GM11168 (cell line): ENCODE data around the gene SYNRG.

Experiments used
- in situ Hi-C: fragments of 300-500 bp; cut with MboI; formaldehyde crosslinking; loops from one replicate; pipeline ENCODE4 v1.12.0; 2022; ENCODE audit warnings: low sequenced_read_pairs; ENCODE audit not compliant: unreplicated experiment

Gene SYNRG

DNA sequence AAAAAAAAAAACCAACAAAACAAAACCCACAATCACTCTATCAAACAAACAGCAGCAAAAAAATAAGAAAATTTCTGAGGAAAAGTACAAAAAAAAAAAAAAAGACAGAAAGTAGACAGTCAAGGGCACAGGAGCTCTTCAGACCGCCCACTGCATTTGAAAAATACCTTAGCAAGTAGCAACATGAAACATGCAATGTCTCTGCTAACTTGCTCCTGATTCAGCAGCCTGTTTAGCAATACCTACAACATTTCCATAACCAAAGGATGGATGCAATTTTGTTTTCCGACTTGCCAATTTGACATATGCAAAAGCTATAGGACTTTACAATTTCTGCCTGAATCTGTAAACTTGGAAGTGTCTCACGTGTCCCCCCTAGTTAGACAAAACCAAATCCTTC, 57.4 kb downstream of the SYNRG start:
- in situ Hi-C loops, result no loop called here

DNA sequence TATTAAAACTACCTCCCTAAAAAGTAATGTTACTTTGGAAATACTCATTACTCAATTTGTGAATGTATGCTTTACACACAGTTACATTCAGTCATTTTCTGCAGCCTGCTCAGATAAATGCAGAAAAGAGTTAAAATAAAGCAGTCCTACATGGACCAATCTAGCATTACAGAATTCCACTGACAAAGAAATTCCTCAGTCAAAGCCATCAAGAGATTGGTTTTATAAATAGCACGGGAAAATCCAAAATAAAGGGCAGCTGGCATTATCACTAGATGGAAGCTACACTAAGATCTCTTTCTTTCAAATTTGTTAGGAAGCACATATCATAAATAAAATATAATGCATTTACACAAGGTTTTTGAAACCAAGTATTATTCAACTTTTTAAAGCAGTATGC, 61.2 kb downstream of the SYNRG start:
- in situ Hi-C loops, result no loop called here

DNA sequence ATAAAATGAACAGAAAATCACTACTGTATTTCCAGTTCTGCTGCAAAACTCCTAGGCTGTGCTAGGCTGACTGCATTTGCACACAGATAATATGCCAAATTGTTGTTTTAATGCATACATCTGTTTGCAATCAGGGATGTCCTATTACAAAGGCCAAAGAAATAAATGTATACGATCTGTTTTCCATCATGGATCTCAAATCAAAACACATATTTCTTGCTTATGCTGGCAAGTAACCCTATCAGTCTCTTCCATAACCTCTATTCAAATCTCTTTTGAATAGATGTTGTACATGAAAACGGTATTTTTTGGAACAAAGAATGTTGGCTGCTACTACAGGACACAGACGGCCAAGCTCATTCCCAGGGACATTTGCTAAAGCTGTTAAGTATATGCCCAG, 62.9 kb downstream of the SYNRG start:
- in situ Hi-C loops, result no loop called here

DNA sequence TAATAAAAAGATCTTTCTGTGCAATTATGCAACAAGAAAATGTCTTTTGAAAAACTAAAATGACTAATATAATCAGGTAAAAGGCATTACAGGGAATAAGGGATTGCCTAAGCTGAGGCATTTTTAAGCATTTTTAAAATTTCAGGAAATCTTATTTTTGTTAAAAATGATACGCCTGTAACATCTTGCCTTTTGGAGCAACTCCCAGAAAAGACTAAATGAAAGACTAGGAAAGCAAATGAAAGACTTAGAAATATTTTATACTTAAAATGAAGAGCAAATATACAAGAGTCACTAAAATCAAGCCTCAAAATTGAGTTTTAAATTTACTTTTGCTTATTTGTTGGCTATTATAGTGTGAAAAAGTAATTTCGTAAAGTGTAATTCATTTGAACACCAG, 63.7 kb downstream of the SYNRG start:
- in situ Hi-C loops, result no loop called here

DNA sequence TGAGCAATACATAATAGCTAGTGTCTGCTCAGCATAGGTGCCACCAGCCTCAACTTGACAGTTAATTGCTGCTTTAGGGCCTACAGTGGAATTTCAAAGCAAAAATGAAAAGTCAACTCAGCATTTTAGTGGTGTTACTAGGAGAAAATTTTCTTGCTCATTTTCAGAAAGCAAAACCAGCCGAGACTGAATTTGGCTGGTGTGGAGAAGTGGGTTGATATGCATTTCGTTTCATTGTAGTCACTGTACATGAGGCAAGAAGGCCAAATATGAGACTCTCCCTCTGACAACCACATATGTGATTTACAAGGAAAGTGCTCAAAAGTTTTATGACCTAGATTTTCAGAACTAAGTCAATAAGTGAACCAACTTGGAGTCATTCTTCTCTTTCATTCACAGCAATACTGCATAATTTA, 65.6 kb downstream of the SYNRG start:
- in situ Hi-C loops, result no loop called here

DNA sequence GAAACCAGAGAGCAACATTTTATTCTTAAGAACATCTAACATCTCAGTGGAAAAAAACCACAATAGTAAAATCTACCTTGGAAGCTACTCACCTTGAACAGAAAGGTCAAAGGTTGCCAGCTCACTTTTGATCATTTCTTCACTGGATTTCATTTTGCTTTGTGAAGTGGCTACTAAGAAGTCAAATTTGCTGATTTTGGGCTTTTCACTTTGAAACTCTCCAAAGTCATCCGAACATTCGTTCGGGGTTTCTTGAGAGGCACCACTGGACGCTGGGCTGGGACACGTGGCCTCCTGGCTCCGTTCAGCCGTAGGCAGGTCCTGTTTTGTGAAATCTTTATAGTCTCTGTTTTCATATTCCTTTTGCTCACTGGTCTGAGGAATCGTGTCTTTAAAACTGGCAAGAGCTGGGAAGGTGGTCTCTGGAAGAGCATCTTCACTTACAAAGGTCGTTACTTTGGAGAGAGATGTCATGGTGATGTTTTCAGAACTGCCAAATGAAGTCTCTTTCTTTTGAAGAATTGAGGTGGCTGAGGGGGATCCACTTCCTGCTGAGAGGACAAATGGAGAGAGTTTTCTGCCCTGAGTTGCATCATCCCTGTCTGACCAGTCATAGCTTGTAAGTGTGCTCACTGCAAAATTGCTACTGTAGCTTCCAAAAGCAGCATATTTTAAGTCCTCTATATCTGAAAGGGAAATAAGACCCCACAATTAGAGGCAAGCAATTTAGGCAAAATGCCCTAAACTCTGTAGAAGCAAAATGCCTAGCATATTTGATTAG, 67.1 kb downstream of the SYNRG start:
- in situ Hi-C loops, result no loop called here

DNA sequence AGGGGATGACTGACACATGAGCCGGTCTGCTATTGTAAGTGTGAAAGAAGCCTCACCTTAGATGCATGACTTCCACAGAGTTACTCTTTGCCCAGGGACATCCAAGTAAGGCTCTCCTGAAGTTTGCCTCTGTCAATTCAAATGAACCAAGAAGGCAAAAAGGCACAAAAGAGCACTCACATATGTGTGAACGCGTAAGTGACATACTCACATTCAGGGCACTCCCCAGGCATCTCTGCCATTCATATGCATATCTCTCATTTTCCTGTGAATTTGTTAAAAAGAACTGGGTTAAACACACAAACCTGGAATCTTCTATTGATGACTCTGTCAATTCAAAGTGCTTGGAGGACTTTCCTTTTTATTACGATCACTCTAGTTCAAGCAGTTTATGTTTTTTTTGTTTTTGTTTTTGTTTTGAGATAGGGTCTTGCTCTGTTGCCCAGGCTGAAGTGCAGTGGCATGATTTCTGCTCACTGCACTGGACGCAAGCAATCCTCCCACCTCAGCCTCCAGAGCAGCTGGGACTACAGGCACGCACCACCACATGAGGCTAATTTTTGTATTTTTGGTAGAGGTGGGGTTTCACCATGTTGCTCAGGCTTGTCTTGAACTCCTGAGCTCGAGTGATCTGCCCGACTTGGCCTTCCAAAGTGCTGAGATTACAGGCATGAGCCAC, 70.1 kb downstream of the SYNRG start:
- in situ Hi-C loops, result no loop called here

DNA sequence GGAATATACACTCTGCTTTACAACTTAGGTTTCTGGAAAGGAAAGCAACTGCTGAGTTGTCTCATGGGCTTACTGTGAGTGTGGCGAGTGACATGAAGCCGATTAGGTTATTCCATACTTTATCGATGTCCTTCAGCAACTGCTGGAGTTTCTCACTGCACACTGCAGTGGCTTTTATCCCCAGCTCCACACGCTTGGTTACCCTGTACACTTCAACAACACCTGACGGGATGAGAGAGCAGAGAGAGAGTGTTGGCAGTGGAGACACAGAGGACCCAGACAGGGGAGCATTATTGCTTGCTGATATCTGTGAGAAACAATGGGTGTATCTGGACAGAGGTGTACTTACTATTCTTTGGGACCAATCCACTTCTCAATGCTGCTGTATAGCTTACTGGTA, 73.3 kb downstream of the SYNRG start:
- in situ Hi-C loops, result no loop called here

DNA sequence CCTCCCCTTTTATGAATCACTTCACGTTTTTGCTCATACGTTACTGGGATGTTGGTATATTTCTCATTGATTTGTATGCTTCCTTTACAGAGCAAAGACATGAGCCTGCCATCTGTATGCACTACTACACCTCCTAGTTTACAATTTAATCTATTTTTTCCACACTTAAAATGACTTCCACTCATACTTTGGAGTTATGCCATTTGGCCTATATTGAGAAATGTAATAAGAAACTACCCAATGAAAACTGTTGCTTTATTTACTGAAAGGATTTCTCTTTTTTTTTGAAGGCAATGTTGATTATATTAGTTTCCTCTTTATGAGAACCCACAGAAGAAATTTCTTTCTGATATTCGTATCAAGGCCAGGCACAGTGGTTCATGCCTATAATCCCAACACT, 76.5 kb downstream of the SYNRG start:
- in situ Hi-C loops, result no loop called here

DNA sequence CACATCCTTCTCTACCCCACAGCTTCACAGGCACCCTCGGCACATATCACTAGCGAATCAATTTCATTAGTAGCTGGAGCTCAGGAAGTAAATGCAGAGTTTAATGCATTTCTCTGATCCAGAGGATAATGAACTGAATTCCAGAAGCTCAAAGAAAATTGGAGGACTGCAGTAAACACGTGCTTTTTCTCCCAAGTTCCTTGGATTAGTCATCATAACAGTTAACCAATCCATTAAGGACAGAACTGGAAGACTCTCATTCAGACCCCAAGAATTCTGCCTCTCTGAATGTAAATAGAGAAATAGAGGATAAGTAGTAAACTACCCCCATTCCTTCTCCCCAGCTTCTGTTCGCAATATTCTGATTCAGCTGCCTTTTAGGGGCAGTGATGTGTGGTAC, 78.8 kb downstream of the SYNRG start:
- in situ Hi-C loops, result no loop called here

DNA sequence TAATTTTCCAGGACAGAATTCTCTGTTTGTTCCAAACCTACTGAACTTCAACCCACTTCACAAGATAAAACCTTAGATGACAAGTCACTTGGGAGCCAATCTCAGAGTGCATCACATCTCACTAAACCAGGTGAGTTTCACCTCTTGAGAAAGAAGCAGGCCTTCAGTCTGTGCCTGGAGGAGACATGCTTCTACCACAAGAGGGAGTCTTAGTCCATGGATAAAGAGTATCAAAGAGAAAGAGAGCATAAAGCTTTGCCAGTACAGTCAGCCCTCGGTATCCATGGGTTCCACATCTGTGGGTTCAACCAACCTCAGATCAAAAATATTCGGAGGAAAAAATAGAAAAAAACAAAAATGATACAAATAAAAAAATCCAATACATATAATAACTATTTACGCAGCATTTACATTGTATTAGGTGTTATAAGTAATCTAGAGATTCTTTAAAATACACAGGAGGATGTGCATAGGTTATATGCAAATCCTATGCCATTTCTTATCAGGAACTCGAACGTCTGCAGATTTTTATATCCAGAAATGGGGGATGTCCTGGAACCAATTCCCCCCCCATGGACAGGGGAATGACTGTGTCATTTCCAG, 81.9 kb downstream of the SYNRG start:
- in situ Hi-C loops, result no loop called here

DNA sequence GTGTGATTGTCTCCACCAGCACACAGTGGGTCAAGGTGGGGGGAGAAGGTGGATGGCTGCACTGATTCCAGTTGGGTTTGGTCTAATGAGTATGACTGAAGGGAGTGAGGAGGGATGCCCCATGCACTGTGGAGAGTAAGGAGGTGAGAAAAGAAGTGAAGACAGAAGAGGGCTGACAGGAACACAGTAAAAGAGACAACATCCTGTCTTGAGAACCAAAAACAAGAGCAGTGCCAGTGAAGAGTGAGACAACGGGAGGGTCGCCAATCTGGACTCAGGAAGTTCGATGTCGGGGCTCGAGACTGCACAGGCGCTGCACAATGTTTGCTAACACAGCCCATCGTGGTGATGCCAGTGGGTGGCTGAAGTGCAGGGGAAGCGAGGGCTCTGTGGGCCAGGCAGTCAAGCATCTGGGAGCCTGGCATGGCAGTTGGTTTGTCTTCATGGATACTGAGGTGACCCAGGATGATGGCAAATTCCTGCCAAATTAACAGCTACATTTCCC, 85.5 kb downstream of the SYNRG start:
- in situ Hi-C loops, result no loop called here

DNA sequence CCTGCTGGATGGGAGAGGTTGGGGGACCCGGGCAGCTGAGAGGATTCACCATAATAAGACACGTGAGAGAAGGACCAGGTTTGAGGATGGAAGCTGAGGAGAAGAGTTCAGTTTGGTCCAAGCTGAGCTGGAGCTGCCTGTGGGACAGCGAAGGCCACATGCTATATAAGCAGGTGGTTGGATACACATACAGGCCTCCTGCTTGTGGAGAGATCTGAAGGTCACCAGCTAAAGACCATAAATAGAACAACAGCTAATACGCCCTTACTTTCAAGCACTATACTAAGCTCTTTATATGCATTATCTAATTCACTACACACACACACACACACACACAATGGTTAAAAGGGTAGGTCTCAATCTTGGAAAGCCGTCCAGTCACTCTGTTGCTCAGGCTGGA, 87.4 kb downstream of the SYNRG start:
- in situ Hi-C loops, result no loop called here

DNA sequence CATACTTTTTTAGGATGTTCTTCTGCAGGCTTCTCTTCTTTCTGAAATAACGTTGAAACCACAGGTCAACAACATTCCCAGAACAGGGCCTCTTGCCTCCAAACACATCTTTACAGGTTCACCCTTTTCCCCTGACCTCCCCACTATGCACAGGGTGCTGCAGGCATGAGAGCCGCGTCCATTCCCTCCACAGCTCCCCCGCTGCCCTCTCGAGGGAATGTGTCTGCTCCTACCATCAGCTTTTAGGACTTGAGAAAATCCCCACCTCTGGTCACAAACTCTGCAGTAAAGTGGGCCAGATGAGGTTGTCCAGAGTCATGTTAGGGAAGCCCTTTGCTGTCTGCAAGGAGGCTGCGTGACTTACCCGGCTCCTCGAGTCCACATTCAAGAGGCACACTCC, 89.0 kb downstream of the SYNRG start:
- in situ Hi-C loops, result no loop called here

DNA sequence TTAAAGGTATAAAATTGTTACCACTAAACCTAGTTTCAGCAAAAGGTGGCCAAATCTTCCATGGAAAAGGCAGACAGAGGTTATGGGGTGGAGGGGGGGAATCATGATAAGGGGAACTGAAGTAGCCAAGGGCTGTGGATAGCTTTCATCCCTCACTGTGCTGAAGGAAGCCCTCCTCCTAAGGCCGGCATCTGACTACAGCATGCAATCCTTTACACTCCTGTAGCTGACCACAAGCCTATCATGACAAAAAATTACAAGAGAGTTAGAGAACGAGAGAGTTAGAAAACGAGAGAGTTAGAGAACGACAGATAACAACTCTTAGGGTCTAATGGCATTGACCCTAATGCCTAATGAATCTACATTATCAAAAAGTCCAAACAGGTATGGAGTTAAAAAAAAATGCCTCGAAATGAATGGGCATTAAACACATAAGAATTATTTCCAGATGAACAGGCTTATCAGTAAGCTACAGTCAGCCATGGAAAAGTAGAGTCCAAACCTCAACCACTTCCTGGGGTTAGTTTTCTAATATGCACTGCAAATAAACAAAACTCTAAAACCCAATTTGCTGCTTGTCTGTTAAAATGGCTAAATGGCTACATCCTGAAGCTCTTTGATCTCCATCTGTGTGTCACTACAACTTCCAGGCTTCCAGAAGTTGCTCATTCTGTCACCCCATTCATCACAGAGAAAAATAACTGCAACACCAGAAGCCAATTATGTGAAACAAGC, 89.8 kb downstream of the SYNRG start:
- in situ Hi-C loops, result no loop called here

DNA sequence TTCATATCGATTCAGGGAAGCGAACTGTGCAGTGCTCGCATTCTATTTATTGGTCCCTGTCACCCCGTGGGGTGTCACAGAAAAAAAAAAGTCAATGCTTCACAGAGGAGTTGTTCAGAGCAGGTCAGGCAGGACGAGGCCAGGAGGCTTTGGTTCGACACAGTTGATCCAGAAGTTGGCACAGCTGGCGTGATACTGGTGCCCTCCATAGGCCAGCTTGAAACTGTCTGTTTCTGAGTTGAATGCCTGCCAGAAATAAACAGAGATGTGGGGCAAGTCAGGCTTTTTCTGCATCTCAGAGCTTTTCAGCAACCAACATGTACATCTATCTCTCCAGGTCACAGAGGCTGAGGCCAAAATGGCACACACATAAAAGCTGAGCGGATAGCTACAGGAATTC, 90.4 kb downstream of the SYNRG start:
- in situ Hi-C loops, result no loop called here

DNA sequence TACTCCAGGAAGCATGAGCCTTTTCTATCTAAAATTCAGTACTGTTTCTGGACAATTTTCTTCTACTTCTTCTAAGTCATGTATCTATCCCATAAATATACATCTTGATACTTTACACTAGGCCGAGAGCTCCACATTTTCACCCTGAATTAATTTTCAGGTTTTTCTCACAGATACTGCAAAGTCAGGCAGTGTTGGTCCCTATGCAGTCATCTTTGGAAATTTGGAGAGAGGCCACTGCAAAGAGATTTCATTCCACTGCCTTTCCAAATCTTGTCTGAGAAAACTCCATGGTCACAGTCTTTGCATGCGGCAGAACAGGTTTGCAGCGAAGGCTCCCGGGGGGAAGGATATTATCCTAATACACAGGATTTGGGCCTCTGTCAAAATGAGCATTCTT, 91.3 kb downstream of the SYNRG start:
- in situ Hi-C loops, result no loop called here

DNA sequence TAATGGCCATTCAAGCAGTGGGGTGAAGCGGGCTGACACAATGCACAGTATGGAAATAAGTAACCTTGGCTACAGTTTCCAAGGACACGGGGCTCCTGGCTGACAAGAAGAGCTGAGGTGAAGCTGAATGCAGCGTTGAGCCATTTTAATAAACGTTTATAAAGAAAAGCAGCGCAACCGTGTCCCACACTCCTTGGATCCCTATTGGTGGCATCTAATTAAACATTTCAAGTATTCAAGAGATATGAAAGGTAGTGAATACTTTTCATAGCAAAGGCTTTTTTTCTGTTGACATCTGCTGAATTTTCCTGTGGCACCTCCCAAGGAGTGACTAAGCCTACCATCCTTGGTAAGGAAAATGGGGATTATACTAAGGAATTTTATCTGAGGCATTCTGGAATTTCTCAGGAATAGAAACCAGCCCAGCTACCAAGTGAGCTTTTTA, 93.1 kb downstream of the SYNRG start:
- in situ Hi-C loops, result no loop called here

DNA sequence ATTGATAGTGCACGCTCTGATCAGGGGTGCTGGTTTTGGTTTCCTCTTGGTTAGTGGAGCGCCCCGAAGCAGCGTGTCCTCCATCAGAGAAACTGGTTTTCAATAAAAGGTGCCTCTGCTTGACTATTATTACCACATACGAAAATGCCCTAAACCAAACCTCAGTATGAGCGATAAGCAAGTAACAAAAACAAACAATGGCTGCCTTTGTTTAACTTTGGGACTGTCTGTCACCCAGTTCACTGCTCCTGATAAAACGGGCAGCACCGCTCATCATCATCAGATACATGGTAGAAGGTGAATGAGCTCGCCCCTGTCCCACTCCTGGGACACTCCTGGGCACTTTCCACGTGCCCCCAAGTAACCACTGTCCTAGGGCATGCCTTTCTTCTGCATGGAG, 95.5 kb downstream of the SYNRG start:
- in situ Hi-C loops, result no loop called here

DNA sequence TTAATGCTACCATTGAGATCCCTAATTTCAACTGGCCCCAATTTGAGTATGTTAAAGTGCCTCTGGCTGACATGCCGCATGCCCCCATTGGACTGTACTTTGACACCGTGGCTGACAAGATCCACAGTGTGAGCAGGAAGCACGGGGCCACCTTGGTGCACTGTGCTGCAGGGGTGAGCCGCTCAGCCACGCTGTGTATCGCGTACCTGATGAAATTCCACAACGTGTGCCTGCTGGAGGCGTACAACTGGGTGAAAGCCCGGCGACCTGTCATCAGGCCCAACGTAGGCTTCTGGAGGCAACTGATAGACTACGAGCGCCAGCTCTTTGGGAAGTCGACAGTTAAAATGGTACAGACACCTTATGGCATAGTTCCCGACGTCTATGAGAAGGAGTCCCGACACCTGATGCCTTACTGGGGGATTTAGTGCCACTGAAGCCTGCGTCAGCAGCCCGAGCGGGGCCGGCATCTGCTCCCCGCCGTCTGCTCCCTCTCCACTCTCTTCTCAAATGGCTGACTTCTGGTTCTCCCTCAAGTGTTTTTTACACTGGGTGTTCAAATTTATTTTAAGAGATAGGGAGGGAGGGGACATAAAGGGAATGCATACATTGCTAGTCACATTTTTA, 96.7 kb downstream of the SYNRG start:
- in situ Hi-C loops, result no loop called here
